GM19351 (cell line): ENCODE data around the gene HEXD.

Source experiments
- ATAC-seq: cut with Tn5 transposase; IDR thresholded peaks from one replicate; pipeline ENCODE4 v1.9.1; 2021; ENCODE audit warnings: mild to moderate bottlenecking, moderate library complexity; ENCODE audit not compliant: unreplicated experiment

Gene HEXD

DNA sequence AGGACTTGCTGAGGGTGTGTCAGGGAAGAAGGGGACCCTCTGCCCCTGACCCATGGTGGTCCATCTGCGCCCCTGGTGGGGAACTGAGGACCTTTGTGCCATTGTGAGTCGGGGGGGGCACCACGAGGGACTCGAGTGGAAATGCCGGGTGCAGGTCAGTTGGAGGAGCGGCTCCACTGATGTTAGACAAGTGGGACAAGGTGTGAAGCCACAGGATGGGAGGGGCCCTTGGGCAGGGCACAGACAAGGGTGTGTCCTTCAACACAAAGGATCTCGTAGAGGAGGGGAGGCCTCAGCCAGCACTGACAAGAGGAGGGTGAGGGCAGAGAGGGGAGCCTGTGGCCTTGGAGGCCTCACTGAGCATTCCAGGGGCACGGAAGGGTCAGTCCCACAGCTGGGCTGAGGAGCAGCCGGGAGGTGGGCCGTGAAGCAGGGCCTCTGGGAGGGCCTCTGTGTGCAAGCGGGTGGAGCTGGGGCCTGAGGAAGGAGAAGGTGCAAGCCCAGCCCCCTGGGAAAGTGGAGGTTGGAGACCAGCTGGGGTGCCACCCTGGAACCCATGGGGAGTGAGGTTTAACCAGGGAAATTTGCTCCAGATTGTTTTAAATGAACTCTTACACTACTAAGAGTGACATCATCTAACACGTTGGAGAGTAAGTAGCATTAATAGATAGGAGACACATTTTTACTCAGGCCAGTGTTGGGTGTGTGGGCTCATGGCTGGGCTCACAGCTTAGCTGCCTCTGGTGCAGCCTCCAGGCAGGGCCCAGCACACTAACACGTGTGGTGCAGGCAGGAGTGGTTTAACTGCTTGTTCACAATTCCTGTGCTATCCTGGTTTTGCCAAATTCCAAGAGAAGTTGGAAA, 68.3 kb downstream of the HEXD start:
- no peak for ATAC-seq

DNA sequence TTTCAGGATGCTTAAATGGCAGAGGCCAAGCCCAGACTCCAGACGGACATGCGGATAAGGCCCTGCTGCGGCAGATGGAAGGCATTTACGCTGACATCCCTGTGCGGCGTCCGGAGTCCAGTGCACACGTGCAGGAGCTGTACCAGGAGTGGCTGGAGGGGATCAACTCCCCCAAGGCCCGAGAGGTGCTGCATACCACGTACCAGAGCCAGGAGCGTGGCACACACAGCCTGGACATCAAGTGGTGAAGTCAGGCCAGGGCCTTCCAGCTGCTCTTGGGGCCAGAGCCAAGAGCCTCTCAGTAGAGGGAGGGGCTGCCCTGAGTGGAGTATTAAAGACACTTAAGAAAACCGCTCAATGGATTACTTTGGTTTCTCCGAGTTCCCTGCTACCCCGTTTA, 69.8 kb downstream of the HEXD start:
- ATAC-seq = no peak

DNA sequence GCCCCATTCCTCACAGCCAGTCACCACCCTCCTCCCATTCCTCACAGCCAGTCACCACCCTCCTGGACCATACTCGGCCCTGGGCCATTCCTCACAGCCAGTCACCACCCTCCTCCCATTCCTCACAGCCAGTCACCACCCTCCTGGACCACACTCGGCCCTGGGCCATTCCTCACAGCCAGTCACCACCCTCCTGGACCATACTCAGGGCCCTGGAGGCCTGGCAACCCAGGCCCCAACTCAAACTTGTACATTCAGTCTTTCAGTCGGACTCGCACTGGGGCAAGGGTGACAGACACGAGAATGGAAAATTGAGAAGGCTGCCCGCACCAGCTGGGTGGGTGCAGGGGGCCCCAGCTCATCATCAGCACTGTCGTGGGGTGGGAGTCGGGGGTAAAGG, 71.0 kb downstream of the HEXD start:
- no peak for ATAC-seq

DNA sequence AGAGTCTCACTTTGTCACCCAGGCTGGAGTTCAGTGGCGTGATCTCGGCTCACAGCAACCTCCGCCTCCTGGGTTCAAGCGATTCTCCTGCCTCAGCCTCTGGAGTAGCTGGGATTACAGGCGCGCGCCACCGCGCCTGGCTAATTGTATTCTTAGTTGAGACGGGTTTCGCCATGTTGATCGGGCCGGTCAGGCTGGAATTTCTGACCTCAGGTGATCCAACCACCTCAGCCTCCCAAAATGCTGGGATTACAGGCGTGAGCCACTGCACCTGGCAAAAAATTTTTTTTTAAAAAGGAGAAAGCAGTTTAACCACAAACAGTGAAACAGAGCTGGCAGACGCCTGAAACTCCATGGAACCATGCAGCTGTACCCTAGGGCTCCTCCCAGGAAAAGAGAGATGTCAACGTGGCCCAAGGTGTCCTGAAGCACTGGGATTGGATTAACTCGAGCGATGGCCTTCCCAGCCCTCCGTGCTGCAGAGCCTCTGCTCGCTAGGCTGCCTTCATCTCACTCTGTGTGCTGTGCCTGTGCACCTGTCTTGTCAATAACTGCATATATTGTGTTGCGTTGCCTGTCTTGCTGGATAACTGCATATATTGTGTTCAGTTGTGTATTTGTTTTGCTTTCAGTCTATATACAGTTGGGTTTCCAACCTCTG, 71.8 kb downstream of the HEXD start:
- no peak for ATAC-seq

DNA sequence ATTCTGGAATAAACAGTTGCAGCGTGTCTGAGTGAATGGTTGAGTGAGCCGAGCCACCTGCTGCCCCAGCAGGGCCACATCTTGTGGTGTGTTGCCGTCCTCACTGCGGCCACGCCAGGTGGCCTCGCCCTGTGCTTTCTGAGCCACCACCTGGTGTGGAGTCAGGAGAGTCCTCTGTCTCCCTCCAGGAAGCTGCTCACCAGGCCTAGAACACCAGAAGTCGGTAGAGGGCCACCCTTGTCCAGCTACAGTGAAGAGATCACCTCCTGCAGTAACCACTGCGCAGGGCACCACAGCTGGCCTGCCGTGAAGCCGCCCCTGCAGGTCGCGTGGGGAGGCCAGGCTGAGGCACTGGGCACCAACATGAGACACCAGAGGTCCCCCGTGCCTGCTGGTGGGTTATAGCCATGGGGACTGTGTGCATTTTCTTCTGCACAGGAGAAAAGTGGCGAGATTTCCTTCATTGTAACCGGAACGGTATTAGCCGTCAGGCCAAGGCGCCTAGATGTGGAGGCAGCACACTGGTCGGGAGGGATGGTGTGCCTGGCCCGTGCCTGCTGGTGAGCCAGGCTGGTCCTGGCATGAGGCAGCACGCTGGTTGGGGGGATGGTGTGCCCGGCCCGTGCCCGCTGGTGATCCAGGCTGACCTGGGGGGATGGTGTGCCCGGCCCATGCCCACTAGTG, 72.5 kb downstream of the HEXD start:
- ATAC-seq = no peak

DNA sequence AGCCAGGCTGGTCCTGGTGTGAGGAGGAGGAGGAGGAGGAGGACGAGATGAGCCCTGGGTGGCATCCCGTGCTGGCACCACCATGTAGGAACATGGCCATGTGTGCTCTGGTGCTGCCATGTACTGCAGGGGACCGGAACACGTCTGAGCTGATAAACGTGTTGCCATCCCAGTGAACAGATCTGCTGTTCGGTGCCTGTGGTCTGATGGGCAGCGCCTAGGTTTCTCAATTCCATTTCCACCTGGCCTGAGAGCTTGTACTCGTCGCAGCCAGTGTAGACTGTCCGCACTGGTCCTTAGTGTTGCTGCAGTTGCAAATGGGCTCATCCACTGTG, 73.0 kb downstream of the HEXD start:
- ATAC-seq = no peak

DNA sequence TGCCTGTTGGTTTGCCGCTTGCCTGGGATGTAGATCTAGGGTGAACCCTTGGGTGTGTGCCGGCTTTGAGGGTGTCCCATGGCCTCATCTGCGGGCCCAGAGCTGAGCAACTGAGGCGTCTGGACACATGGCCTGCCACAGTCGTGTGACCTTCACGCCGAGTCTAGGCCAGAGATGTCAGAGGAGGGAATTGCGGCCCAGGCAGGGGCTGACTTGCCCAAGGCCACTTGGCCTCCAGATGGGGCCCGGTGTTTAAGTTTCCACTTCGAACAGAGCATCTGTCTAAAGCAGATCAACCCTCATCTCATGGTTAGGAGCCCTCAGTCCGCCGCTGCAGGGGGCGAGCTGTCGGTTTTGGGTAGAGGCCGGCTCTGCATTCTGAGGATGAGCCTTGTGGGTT, 73.4 kb downstream of the HEXD start:
- no peak for ATAC-seq
